ENCODE data around the gene ARHGAP22.
A peak's percentile ranks its signal among the peaks of the same experiment; 100 is the strongest.

ARHGAP22 gene

DNA sequence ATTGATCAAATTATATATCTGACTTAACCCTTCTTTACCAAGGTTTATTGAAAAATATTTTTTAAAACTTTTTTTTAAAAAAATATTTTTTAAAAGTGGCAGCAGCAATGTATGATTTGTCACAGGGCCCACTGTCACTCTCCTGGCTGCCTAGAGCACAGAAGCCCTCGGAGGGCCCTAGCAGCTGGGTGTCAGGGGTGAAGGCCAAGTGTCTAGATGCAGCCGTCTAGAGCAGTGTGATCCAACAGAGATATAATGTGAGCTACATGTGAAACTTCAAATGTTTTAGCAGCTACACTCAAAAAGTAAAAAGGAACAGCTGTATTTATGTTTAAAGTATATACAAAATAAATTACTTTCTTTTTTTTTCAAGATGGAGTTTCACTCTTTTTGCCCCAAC is 112.7 kb downstream of the ARHGAP22 start:
- TF ChIP-seq GATA1 (IDR thresholded peaks at IDR 0.05; ENCODE audit: low read depth, low read length) (no peak), POLR2A (IDR thresholded peaks at IDR 0.05; ENCODE audit: low read length) (no peak)
- no peak for DNase-seq

DNA sequence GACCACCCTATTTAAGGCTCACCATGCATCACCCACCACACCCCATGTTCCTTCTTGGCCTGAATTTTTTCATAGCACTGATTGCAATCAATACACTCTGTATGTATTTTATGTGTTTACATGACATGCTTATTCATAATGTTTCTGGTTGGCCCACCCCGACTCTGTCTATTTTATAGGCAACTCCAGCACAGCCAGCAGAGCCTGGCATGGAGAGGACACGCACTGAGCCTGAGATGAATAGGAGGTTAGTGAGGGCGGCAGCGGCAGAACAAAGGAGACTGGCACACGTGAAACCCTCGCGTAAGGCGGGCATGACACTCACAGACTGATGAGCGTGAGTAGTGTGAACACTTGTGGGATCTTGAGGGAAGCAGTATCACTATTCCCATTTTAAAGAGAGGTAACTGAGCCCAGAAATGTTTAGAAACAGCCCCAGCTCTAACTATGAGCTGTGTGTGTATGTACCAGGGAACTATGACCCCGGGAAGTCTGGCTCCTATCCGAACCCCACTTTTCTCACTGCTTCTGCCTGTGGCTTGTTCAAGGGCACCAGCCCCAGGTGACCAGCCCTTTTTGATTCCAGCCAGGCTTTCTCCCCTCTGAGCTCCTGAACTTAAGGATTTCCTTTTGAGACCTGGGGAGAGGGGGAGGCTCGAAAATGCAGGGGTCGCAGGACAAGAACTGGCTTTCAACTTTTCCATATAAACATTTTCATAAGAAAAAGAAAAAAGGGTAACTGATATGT is 113.3 kb downstream of the ARHGAP22 start:
- DNase-seq: no peak
- TF ChIP-seq POLR2A (IDR thresholded peaks at IDR 0.05; ENCODE audit: low read length): no peak
- no peak for TF ChIP-seq GATA1 (IDR thresholded peaks at IDR 0.05; ENCODE audit: low read depth, low read length)

DNA sequence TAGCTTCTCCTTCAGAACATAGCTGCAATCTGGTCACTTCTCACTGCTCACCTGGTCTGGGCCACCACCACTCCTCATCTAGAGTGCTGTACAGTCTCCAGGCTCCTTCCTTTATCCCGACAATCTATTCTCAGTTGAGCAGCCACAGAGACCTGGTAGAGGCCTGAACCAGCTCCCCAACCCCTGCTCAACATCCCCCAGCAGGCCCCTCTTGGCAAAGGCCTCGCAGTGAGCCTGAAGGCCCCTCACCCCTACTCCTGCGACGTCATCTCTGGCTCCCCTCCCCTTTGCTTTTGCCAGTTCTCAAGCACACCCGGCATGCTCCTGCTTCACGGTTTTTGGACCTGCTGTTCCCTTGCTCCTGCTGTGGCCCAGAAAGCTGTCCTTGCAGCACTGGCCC is 113.9 kb downstream of the ARHGAP22 start:
- DNase-seq: no peak
- TF ChIP-seq GATA1 (IDR thresholded peaks at IDR 0.05; ENCODE audit: low read depth, low read length): no peak
- no peak for TF ChIP-seq POLR2A (IDR thresholded peaks at IDR 0.05; ENCODE audit: low read length)

DNA sequence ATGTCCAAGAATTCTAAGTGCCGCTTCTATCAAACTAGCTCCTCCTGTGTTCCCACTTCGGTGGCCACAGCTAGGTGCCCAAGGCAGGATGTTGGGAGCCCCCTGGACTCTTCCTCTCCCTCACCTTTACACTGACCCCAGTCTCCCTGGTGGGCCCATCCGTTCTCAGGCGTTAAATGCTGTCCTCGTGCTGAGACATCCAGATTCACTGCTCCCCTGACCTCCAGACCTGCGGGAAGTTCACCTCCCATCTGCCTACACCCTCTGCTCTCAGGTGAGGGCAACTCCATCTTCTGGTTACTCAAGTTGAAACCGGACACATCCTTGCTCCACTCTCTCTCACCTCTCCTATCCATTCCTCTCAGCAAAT is 114.3 kb downstream of the ARHGAP22 start:
- TF ChIP-seq GATA1 (IDR thresholded peaks at IDR 0.05; ENCODE audit: low read depth, low read length) (no peak), POLR2A (IDR thresholded peaks at IDR 0.05; ENCODE audit: low read length) (no peak)
- no peak for DNase-seq

DNA sequence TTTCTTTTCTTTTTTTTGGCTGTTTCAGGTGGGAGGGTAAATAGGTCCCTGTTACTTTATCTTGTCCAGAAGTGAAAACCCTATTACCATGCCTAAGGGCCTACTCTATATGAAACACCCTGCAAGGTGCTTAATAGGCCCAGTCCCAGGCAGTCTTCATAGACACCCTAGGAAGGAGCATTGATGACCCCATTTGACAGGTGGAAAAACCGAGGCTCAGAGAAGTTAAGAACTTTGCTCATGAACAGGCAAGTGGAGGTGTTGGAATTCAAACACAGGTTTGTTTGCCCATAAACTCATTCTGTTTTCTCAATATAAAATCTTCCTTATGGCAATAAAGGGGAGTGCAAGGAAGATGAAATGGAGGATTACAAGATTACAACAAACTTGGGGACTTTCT is 115.8 kb downstream of the ARHGAP22 start:
- no peak for DNase-seq
- TF ChIP-seq GATA1 (IDR thresholded peaks at IDR 0.05; ENCODE audit: low read depth, low read length) (no peak), POLR2A (IDR thresholded peaks at IDR 0.05; ENCODE audit: low read length) (no peak)

DNA sequence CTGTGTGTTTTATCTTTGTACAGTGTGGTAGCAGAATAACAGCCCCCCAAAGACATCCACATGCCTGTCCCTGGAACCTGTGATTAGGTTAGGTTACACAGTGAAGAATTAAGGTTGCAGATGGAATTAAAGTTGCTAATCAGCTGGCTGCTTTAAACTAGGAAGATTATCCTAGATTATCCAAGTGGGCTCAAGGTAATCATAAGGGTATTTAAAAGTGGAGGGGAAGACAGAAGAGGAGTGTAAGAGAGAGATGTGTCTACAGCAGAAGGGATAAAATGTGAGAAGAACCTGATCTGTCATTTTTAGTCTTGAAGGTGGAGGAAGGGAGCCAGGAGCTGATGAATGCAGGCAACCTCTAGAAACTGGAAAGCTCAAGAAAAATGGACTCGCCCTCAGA is 117.6 kb downstream of the ARHGAP22 start:
- no peak for TF ChIP-seq POLR2A (IDR thresholded peaks at IDR 0.05; ENCODE audit: low read length)
- no peak for TF ChIP-seq GATA1 (IDR thresholded peaks at IDR 0.05; ENCODE audit: low read depth, low read length)
- no peak for DNase-seq

DNA sequence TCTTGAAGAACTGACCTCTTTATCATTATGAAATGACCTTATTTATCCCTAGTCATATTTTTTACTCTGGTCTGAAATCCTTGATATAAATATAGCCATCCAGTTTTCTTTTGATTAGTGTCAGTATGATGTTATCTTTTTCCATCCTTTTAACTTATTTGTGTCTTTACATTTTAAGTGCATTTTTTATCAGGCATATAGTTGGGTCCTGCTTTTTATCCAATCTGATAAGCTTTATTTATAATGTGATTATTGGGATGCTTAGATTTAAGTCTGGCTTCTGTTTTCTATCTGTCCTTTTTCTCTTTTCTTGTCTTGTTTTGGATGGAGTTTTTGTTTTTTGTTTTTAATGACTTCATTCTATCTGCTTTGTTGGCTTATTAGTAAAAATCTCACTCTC is 119.2 kb downstream of the ARHGAP22 start:
- no peak for TF ChIP-seq GATA1 (IDR thresholded peaks at IDR 0.05; ENCODE audit: low read depth, low read length)
- no peak for TF ChIP-seq POLR2A (IDR thresholded peaks at IDR 0.05; ENCODE audit: low read length)
- no peak for DNase-seq

DNA sequence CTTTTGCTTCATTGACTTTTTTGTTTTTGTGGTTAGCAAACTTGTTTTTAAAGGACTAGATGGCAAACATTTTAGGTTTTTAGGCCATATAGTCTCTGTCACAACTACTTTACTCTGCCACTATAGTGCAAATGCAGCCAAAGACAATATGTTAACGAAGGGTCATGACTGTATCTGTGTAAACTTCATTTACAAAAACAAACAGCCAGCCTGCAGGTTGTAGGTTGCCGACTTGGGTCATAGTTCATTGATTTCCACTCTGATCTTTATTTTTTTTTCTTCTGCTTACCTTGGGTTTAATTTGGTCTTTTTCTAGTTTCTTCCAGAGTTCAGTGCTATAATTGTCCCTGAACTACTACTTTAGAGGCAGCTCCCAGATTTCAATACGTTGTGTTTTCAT is 120.0 kb downstream of the ARHGAP22 start:
- TF ChIP-seq GATA1 (IDR thresholded peaks at IDR 0.05; ENCODE audit: low read depth, low read length) (no peak), POLR2A (IDR thresholded peaks at IDR 0.05; ENCODE audit: low read length) (no peak)
- no peak for DNase-seq

DNA sequence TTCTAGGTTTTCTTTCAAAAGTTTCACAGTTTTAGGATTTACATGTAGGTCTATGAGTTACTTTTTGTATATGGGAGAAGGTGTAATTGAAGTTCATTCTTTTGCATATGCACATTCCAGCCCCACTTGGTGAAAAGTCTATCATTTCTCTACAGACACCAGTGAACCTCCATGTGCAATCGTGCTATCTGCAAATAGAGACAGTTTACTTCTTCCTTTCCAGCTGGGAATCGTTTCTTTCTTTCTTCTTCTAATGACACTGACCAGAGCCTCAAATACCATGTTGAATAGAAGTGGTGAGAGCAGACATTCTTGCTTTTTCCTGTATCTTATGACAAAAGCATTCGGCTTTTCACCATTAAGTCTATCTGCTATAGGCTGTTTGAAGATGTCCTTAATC is 122.7 kb downstream of the ARHGAP22 start:
- DNase-seq: peak in 1 of 2 experiments; percentile 21
- TF ChIP-seq GATA1 (IDR thresholded peaks at IDR 0.05; ENCODE audit: low read depth, low read length): no peak
- no peak for TF ChIP-seq POLR2A (IDR thresholded peaks at IDR 0.05; ENCODE audit: low read length)

DNA sequence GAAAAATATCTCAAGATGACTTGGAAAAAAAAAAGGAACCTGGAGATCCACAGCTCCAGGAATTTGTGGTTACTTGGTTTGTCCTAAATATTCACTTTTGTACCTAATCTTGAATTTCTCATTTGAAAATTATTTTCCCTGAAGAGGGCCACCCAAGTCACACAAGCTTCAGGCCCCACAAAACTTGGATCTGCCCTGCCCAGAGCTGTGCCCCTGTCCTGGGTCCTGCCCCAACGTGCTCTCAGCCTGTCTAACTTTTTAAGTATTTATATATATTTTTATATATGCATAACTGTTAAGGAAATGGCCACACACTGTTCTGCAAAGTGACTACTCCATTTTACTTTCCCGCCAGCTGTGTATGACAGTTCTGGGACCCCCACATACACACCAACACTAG is 123.5 kb downstream of the ARHGAP22 start:
- TF ChIP-seq GATA1 (IDR thresholded peaks at IDR 0.05; ENCODE audit: low read depth, low read length) (no peak), POLR2A (IDR thresholded peaks at IDR 0.05; ENCODE audit: low read length) (no peak)
- peak in 1 of 2 experiments; percentile 35 for DNase-seq

DNA sequence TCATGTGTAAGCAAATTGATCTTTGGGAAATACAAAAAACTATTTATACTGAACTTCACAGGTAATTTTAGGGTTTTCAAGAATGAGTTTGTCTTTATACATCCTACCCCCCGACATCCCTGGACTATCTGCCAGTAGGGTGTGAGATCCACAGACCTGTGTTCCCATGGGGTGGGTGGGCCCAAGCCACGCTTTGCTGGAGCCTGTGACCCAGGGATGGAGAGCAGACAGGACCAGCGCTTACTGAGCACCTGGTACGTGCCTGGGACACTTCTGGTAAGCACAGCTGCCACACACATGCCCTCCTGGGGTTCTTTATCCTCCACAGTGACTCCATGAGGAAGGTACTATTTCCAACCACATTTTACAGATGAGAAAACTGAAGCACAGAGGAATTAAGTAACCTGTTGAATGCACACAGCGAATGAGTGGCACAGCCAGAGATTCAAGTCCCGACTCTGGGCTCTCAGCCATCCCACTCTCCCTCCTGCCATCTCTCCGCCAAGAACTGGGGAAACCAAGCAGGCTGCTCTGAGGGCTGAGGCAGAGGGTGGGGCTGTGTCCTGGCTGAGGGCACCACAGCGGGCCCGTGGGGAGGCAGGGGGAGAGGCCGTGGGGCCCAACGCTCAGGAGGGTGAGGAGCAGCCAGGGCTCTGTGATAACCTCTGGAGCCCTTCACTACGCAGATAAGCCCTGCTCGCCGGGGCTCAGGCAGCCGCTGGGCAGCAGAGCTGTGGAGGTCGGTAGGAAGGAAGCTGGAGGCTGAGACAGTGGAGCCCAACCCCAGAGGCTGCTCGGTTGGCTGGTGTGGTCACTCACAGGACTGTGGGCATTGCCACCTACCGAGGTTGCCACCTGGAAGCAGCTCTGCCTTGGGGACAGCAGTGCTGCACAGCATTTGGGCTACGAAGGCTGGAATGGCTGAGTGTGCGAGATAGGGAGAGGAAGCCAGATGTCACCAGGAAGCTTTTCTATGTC is 124.2 kb downstream of the ARHGAP22 start:
- TF ChIP-seq POLR2A (IDR thresholded peaks at IDR 0.05; ENCODE audit: low read length) (peak; percentile 31), GATA1 (IDR thresholded peaks at IDR 0.05; ENCODE audit: low read depth, low read length) (peak; percentile 44)
- peak; percentile 86 to 95 for DNase-seq

DNA sequence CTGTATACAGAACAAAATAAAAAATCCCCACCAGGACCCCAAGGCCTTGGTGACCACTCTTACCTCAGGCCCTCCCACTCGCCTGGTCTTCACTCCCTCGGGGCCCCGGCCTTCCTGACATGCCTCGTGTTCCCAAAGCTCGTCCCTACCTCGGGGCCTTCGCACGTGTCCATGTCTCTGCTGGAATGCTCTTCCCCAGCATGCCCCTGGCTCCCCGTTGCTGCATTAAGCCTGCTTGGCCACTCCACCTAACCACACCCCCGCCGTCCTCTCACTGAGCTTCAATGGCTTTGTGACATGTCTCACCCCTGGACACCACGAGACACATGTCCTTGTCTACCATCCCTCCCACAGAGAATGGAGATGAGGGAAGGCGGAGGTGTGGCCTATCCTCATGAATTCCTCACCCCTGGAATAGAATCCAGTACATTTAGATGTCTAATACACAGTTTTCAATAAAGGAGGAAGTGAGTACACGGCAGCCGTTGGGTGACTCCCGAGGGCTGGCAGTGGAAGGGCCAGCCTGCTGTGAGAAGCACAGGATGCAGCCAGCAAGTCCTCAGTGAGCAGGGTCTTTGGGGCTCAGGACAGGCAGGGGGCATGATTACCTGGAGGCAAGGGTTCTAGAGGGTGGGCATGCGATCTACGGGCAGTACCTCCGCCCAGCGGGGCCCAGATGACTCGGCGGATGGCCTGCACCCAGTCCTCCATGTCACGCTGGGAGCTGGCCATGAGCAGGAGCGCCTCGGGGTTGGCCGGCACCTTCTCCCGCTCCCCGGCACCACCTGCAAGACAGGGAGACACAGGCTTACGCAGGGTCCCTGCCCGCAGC is 125.7 kb downstream of the ARHGAP22 start:
- DNase-seq: no peak

DNA sequence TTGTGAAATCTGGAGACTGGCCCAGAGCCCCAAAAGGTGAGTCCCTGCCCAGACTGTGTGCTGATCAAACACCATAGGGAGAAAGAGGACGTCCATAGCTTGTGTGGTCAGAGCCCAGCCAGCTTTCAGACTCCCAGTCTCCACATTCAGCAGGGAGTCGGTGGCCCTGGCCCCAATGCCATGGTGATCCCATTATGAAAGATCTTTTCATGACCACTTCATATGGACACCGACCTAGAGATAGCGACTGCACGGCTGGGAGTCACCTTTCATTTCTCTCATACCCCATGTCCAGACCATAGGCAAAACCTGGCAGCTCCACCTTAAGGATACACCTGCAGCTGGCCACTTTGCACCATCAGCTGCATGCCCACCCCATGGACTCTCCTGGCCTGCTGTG is 126.4 kb downstream of the ARHGAP22 start:
- no peak for DNase-seq
- TF ChIP-seq POLR2A (IDR thresholded peaks at IDR 0.05; ENCODE audit: low read length): no peak
- no peak for TF ChIP-seq GATA1 (IDR thresholded peaks at IDR 0.05; ENCODE audit: low read depth, low read length)

More for the DNA sequence above, 125.7 kb downstream of the ARHGAP22 start:
- TF ChIP-seq POLR2A (IDR thresholded peaks at IDR 0.05; ENCODE audit: low read length) (no peak), GATA1 (IDR thresholded peaks at IDR 0.05; ENCODE audit: low read depth, low read length) (no peak)

DNA sequence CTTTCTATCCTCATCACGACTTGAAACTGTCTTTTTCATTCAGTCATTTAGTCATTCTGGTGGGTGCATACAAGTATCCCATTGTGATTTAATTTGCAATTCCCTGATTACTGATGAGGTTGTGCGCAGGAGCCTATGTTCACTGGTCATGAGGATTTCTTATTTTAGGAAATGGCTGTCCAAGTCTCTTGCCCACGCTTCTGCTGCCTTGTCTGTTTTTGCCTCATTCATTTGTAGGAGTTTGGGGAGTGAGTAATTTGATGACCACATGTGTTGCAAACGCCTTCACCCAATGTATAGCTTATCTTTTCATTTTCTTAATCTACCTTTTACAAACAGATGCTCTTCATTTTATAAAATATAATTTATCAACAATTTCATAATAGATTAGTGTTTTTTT is 127.3 kb downstream of the ARHGAP22 start:
- no peak for DNase-seq
- TF ChIP-seq GATA1 (IDR thresholded peaks at IDR 0.05; ENCODE audit: low read depth, low read length) (no peak), POLR2A (IDR thresholded peaks at IDR 0.05; ENCODE audit: low read length) (no peak)
